B cell (primary cell): ENCODE measurements around the gene PPP6R2.

Source experiments
- EZH2 ChIP-seq: IDR thresholded peaks from 2 replicates; pipeline ENCODE4 v1.6.1; 2012; ENCODE audit warnings: borderline replicate concordance, low read depth, mild to moderate bottlenecking, moderate library complexity, low read length; ENCODE audit not compliant: insufficient read depth, poor library complexity, severe bottlenecking
- TF ChIP-seq, protein P1 (sequence below): fragments of 200-600 bp; IDR thresholded peaks from one replicate; pipeline ENCODE4 v1.8.0; 2022; ENCODE audit warnings: antibody characterized with exemption, mild to moderate bottlenecking

DNA sequence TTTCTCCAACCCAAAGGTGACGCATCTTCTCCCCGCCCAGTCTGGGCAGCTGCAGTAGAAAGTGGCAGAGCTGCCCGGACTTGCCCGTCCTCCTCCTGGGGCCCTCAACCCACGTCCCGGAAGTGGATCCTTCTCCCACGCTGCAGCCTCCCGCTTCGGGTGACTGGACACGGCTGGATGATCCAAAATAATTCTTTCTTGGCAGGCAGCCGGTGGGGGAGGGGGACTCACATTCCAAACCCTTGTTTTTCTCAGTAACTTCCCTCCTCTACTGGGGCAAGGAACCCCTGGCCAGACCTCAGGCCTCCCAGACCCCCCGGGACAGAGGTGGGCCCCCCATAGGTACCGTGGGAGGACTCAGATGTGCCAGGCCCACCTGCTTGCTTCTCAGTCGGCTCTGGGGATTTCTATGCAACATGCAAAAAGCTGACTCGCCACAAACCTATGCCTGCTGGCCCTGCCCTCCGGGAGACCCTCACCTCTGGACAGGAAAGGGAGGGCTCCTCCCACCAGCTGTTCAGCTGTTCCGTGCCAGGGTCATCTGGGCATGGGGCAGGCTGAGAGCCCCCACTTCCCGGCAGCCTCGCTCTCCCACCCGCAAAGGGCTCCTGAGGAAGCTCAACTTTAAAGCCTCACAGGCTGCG lies 37.1 kb upstream of the PPP6R2 start:
- TF ChIP-seq, protein P1, sequence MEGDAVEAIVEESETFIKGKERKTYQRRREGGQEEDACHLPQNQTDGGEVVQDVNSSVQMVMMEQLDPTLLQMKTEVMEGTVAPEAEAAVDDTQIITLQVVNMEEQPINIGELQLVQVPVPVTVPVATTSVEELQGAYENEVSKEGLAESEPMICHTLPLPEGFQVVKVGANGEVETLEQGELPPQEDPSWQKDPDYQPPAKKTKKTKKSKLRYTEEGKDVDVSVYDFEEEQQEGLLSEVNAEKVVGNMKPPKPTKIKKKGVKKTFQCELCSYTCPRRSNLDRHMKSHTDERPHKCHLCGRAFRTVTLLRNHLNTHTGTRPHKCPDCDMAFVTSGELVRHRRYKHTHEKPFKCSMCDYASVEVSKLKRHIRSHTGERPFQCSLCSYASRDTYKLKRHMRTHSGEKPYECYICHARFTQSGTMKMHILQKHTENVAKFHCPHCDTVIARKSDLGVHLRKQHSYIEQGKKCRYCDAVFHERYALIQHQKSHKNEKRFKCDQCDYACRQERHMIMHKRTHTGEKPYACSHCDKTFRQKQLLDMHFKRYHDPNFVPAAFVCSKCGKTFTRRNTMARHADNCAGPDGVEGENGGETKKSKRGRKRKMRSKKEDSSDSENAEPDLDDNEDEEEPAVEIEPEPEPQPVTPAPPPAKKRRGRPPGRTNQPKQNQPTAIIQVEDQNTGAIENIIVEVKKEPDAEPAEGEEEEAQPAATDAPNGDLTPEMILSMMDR = no peak
- no peak for TF ChIP-seq EZH2
